Measurements from ENCODE around the gene TTBK2. TPM values are rescaled to one million over a fixed set of nuclear protein-coding genes. Genes with fewer than 3 reads are reported as not detected.
A peak's percentile ranks its signal among the peaks of the same experiment; 100 is the strongest.

Gene TTBK2
- total RNA-seq, 1 experiment from 2014 or later: 18.6 TPM

DNA sequence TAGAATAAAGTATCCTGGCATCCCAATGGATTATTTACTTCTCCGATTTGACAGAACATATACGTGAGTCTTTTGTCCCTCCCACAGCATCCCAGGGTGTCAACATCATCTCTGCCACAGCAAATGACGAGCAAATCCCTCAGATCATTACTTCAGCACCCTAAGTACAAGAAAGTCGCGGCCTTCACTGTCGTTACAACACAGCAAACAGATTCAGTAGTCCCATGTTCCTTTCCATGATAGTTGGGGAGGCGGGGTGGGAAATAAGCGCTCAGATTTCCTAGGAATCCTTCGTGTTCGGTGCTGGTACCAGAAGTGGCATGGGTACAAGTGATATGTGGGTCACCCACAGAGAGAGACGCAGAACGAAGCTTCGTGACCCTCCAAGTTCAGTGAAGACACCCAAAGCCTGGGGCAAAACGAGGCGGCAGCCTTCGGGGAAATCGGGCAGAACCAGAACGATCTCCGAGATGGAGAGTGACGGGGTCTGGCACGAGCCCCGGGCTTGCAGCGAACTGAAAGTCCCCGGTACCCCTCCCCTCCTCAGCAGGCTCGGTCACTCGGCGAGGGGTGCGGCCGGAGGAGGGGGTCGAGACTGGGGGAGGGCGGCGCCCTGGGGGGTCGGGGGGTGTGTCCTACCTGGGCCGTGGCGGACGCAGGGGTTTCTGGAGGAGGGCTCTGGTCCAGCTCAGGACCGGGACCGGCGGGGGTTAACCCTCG lies 619 bp downstream of the TTBK2 start:
- Mint-ChIP-seq H3K36me3 (no peaks in the 10 kb centered on the region), H3K27me3 (ENCODE audit: low read depth) (peaks cover 15% of the 10 kb centered on the region), H3K4me1 (peaks cover 14% of the 10 kb centered on the region), H3K9me3 (peaks cover 4% of the 10 kb centered on the region; the same call in 1 of the 2 replicates), H3K4me3 (peak overlapping the region; percentile 98), H3K27ac (peak overlapping the region; percentile 93)
- ChIA-PET CTCF (interaction anchor here (2.2 kb wide), 1 partner anchor 119 kb away, joined by 7 read pairs; no protein-coding TSS in a partner anchor), POLR2A (interaction anchor here (0.5 kb wide), 1 partner anchor 17 kb away, joined by 4 read pairs; no protein-coding TSS in a partner anchor)
- no peak for TF ChIP-seq KAT7 (CRISPR knock-in tag; IDR thresholded peaks at IDR 0.05; ENCODE audit: borderline replicate concordance)
- TF ChIP-seq RELA (CRISPR knock-in tag; IDR thresholded peaks at IDR 0.05; ENCODE audit: borderline replicate concordance): no peak
- TF ChIP-seq SMAD4 (CRISPR knock-in tag; IDR thresholded peaks at IDR 0.05): no peak
- TF ChIP-seq FOXK1 (CRISPR knock-in tag; IDR thresholded peaks at IDR 0.05): no peak
- 0 out of 2 replicates have a peak, but pooled peaks have one; percentile 3 for TF ChIP-seq MAX (CRISPR knock-in tag; IDR thresholded peaks at IDR 0.05)
- TF ChIP-seq NR3C1 (CRISPR knock-in tag; conservative IDR thresholded peaks at IDR 0.05; ENCODE audit: low read depth): no peak
- no peak for TF ChIP-seq PRRX2 (CRISPR knock-in tag; IDR thresholded peaks at IDR 0.05)
- ATAC-seq (peak; percentile 3; the same call in 1 of the 2 replicates), DNase-seq (ENCODE audit: low spot score) (peak; percentile 59)

- H3K4me3 Mint-ChIP-seq: peak overlapping the region; percentile 98
- CTCF ChIA-PET: no interaction called here
These were observed 1.3 kb downstream of the TTBK2 start for GRCh38 chr15:42919308-42919707.

More at GRCh38 chr15:42919308-42919707, 1.3 kb downstream of the TTBK2 start:
- peaks cover 4% of the 10 kb centered on the region; the same call in 1 of the 2 replicates for H3K9me3 Mint-ChIP-seq
- no peak for ATAC-seq
- H3K27me3 Mint-ChIP-seq (ENCODE audit: low read depth): peaks cover 15% of the 10 kb centered on the region
- H3K36me3 Mint-ChIP-seq: no peaks in the 10 kb centered on the region
- TF ChIP-seq FOXP4 (CRISPR knock-in tag; IDR thresholded peaks at IDR 0.05) (no peak), NR1H2 (CRISPR knock-in tag; IDR thresholded peaks at IDR 0.05) (no peak), FOXJ3 (CRISPR knock-in tag; IDR thresholded peaks at IDR 0.05; ENCODE audit: borderline replicate concordance) (no peak), ZNF121 (CRISPR knock-in tag; IDR thresholded peaks at IDR 0.05) (no peak), TCF7 (CRISPR knock-in tag; IDR thresholded peaks at IDR 0.05; ENCODE audit: low read depth) (no peak), FOXK1 (CRISPR knock-in tag; IDR thresholded peaks at IDR 0.05) (no peak), NR2C2 (CRISPR knock-in tag; IDR thresholded peaks at IDR 0.05) (no peak)
- TF ChIP-seq, protein P1, sequence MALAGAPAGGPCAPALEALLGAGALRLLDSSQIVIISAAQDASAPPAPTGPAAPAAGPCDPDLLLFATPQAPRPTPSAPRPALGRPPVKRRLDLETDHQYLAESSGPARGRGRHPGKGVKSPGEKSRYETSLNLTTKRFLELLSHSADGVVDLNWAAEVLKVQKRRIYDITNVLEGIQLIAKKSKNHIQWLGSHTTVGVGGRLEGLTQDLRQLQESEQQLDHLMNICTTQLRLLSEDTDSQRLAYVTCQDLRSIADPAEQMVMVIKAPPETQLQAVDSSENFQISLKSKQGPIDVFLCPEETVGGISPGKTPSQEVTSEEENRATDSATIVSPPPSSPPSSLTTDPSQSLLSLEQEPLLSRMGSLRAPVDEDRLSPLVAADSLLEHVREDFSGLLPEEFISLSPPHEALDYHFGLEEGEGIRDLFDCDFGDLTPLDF (CRISPR knock-in tag; IDR thresholded peaks at IDR 0.05): no peak
- TF ChIP-seq, protein P2, sequence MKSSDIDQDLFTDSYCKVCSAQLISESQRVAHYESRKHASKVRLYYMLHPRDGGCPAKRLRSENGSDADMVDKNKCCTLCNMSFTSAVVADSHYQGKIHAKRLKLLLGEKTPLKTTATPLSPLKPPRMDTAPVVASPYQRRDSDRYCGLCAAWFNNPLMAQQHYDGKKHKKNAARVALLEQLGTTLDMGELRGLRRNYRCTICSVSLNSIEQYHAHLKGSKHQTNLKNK (CRISPR knock-in tag; IDR thresholded peaks at IDR 0.05): no peak
- TF ChIP-seq, protein P3, sequence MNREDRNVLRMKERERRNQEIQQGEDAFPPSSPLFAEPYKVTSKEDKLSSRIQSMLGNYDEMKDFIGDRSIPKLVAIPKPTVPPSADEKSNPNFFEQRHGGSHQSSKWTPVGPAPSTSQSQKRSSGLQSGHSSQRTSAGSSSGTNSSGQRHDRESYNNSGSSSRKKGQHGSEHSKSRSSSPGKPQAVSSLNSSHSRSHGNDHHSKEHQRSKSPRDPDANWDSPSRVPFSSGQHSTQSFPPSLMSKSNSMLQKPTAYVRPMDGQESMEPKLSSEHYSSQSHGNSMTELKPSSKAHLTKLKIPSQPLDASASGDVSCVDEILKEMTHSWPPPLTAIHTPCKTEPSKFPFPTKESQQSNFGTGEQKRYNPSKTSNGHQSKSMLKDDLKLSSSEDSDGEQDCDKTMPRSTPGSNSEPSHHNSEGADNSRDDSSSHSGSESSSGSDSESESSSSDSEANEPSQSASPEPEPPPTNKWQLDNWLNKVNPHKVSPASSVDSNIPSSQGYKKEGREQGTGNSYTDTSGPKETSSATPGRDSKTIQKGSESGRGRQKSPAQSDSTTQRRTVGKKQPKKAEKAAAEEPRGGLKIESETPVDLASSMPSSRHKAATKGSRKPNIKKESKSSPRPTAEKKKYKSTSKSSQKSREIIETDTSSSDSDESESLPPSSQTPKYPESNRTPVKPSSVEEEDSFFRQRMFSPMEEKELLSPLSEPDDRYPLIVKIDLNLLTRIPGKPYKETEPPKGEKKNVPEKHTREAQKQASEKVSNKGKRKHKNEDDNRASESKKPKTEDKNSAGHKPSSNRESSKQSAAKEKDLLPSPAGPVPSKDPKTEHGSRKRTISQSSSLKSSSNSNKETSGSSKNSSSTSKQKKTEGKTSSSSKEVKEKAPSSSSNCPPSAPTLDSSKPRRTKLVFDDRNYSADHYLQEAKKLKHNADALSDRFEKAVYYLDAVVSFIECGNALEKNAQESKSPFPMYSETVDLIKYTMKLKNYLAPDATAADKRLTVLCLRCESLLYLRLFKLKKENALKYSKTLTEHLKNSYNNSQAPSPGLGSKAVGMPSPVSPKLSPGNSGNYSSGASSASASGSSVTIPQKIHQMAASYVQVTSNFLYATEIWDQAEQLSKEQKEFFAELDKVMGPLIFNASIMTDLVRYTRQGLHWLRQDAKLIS (CRISPR knock-in tag; IDR thresholded peaks at IDR 0.05; ENCODE audit: borderline replicate concordance): no peak
- DNase-seq (ENCODE audit: low spot score): no peak
- POLR2A ChIA-PET: no interaction called here
- H3K4me1 Mint-ChIP-seq: peaks cover 14% of the 10 kb centered on the region
- H3K27ac Mint-ChIP-seq: no peak overlapping the region

Measured in WTC11 (cell line).